Tibial artery (tissue), 4 donors: Measurements from ENCODE around the gene VSIR.

ENCODE experiments used
- DNase-seq, 2 donors: peaks; one replicate each; pipeline ENCODE4 v3.0.0-alpha.2; 2019
- H3K27ac ChIP-seq, 2 donors: fragments of 200-600 bp; sonication (generic) in 1 of 2; 1 replicate in 1 of 2; 2 replicates in 1 of 2; pipeline ENCODE4 v1.5.1; 2018 to 2019; ENCODE audit warnings: mild to moderate bottlenecking in 1 of 2
- H3K27me3 ChIP-seq, 2 donors: fragments of 200-600 bp; sonication (generic) in 1 of 2; one replicate each; pipeline versions ENCODE4 v1.5.1 to v1.6.0; 2016 to 2019
- H3K36me3 ChIP-seq, 3 donors: fragments of 200-600 bp; sonication (generic) in 2 of 3; one replicate each; pipeline ENCODE4 v1.5.1; 2016 to 2019; ENCODE audit warnings: mild to moderate bottlenecking in 2 of 3
- H3K4me1 ChIP-seq, 4 donors: fragments of 200-600 bp; sonication (generic) in 2 of 4; 1 replicate in 3 of 4; 2 replicates in 1 of 4; pipeline ENCODE4 v1.5.1; 2016 to 2019
- H3K4me3 ChIP-seq, 2 donors: fragments of 200-600 bp; sonication (generic) in 1 of 2; 1 replicate in 1 of 2; 2 replicates in 1 of 2; pipeline ENCODE4 v1.5.1; 2018 to 2019; ENCODE audit warnings: mild to moderate bottlenecking in 2 of 2
- H3K9me3 ChIP-seq, 3 donors: fragments of 200-600 bp; sonication (generic) in 1 of 3; one replicate each; pipeline ENCODE4 v1.5.1; 2016 to 2019
- CTCF ChIP-seq, 2 experiments: fragments of 200-600 bp in 1 of 2; fragments of 450-650 bp in 1 of 2; IDR thresholded peaks; one replicate each; pipeline ENCODE4 v1.5.1; 2017 to 2019; ENCODE audit warnings: antibody characterized with exemption in 2 of 2, mild to moderate bottlenecking in 1 of 2, moderate library complexity in 1 of 2
- intact Hi-C: fragments of 100-400 bp; cut with DNase I; formaldehyde crosslinking; loops from one replicate; pipeline ENCODE4 v1.15.0; 2023; ENCODE audit warnings: low total_unique reads

Gene VSIR

DNA sequence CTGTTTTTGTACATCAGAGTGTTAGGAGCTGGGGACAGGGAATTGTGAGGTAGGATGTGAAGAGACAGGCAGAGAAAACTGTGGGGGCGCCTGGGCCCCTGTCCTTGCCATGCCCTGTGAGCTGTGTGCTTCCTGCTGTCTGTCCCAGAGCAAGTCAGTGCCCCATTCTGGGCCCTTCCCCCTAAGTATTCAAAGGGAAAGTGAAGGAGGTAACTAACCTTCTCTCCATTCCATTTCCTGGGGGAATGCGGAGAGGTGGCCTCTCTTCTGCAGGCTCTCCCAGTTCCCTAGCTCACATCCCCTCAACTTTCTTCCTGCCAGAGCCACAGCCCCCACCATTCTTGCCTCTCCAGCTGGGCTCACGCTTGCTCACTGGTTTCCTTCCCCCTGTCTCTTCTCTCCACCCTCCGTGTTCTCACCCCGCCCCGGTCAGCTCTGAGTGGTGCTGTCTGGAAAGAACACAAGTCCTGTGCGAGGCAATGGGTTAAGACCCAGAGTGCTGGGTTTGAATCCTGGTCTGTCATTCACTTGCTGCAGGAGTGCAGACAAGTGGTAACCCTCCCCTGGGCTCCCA is 9.7 kb upstream of the VSIR start:
- H3K27ac ChIP-seq: no peak overlapping the region
- intact Hi-C loops: no loop called here
- no peak overlapping the region for H3K4me3 ChIP-seq
- no peak for TF ChIP-seq CTCF (IDR thresholded peaks at IDR 0.05)
- H3K36me3 ChIP-seq: no peaks in the 10 kb centered on the region
- H3K4me1 ChIP-seq: no peaks in the 10 kb centered on the region
- DNase-seq: peak in 1 of 2 donors; percentile 43
- H3K9me3 ChIP-seq: no peaks in the 10 kb centered on the region
- no peaks in the 10 kb centered on the region for H3K27me3 ChIP-seq

DNA sequence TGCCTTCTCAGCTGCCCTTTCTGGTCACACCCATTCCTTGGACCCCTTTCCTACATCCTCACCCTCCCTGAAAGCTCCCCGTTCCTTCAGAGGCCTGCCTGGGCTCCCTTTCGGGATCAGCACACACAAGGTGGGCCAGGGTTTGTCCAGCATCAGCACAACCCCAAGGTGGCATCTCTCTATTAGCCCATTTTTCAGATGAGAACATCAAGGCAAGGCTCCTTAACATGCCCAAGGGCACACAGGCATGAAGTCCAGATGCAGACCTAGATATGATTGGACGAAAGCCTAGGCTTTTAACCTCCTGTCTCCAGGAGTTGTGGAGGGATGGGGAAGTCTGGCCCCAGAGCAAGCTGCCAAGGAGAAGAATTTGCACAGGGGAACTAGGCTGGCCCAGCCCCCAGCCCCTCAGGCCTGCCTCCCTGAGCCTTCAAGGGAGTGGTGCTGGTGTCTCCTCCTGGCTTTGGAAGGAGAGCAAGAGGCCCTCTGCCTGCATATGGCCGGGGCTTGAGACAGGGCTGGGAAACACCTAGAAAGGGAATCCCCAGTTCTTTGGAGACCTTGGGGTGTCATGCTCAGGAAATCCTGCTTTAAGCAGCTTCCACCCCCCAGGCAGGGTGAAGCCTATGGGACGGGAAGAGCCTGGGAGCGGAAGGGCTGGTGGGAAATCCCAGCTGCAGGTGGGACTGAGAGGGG is 9.0 kb upstream of the VSIR start:
- intact Hi-C loops: no loop called here
- no peak for TF ChIP-seq CTCF (IDR thresholded peaks at IDR 0.05)

DNA sequence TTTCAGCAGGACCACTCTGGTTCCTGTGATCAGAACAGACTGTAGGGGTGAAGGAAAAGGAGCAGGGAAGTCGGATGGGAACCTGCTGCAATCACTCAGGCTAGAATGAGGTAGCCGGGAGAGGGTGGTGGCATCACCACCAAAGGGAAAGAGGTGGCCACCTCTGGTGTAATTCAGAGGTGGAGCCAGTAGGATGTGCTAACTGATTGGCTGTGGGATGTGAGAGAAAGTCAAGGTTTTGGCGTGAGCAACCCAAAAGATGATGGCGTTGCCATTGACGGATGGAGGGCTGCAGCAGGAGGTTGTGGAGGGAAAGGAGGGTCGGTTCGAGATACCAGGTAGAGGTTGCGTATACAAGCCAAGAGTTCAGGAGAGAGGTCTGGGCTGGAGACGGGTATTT is 7.4 kb upstream of the VSIR start:
- H3K4me1 ChIP-seq: no peaks in the 10 kb centered on the region
- H3K36me3 ChIP-seq: no peaks in the 10 kb centered on the region

More for the DNA sequence above, 9.0 kb upstream of the VSIR start:
- H3K27ac ChIP-seq: no peak overlapping the region
- H3K36me3 ChIP-seq: no peaks in the 10 kb centered on the region
- no peaks in the 10 kb centered on the region for H3K4me1 ChIP-seq
- H3K9me3 ChIP-seq: no peaks in the 10 kb centered on the region
- no peak for DNase-seq
- no peaks in the 10 kb centered on the region for H3K27me3 ChIP-seq
- H3K4me3 ChIP-seq: no peak overlapping the region

DNA sequence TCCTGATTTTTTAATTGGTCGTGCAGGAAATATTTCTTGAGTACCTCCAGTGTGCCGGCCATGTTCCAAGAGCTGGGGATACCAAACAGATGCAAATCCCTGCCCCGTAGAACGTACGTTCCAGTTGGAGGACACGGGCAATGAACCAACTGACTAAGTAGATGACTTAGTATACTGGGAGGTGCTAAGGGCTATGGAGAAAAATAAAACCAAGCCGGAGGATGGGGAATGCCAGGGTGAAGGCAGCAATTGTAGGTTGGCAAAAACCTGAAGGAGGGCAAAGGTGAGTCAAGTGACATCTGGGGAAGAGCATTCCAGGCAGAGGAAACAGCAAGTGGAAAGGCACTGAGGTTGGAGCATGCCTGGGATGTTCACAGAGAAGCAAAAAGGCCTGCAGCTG is 6.8 kb upstream of the VSIR start:
- Histone ChIP-seq H3K27ac (no peak overlapping the region), H3K4me3 (no peak overlapping the region), H3K27me3 (no peaks in the 10 kb centered on the region), H3K9me3 (no peaks in the 10 kb centered on the region), H3K36me3 (no peaks in the 10 kb centered on the region), H3K4me1 (no peaks in the 10 kb centered on the region)
- no peak for DNase-seq
- TF ChIP-seq CTCF (IDR thresholded peaks at IDR 0.05): no peak
- intact Hi-C loops: no loop called here

More for the DNA sequence above, 7.4 kb upstream of the VSIR start:
- Histone ChIP-seq H3K27ac (no peak overlapping the region), H3K9me3 (no peaks in the 10 kb centered on the region), H3K4me3 (no peak overlapping the region), H3K27me3 (no peaks in the 10 kb centered on the region)
- DNase-seq: no peak
- intact Hi-C loops: no loop called here
- TF ChIP-seq CTCF (IDR thresholded peaks at IDR 0.05): no peak

GRCh38 chr10:71779641-71780040 is 6.3 kb upstream of the VSIR start:
- Histone ChIP-seq H3K4me3 (no peak overlapping the region), H3K36me3 (no peaks in the 10 kb centered on the region), H3K27ac (no peak overlapping the region), H3K4me1 (no peaks in the 10 kb centered on the region), H3K27me3 (no peaks in the 10 kb centered on the region), H3K9me3 (no peaks in the 10 kb centered on the region)
- intact Hi-C loops: loop anchor here (5.0 to 10.0 kb wide), 2 partner anchors 53 to 395 kb away; no protein-coding TSS in a partner anchor
- no peak for TF ChIP-seq CTCF (IDR thresholded peaks at IDR 0.05)
- DNase-seq: no peak
